ENCODE data around the gene TNFRSF18. TPM values are rescaled to one million over a fixed set of nuclear protein-coding genes. Genes with fewer than 3 reads are reported as not detected.

TNFRSF18 gene
- polyA plus RNA-seq, 1 donor (not counting 4 experiments of a cell fraction or from before 2014, with no cell fraction given) = 0.21 TPM

- Histone ChIP-seq H3K27ac (ENCODE audit: control insufficient read depth, insufficient read depth, low read length) (no peak overlapping the region), H3K79me2 (ENCODE audit: control insufficient read depth, insufficient read depth, low read length) (peaks cover 59% of the 10 kb centered on the region), H3K9me3 (ENCODE audit: control insufficient read depth, low read depth, low read length) (no peaks in the 10 kb centered on the region), H3K4me2 (ENCODE audit: control insufficient read depth, extremely low read depth, insufficient read depth, low read depth, low read length) (no peak overlapping the region), H2AFZ (ENCODE audit: control insufficient read depth, low read length) (no peak overlapping the region), H3K36me3 (ENCODE audit: control insufficient read depth in 2 of 2, extremely low read depth in 1 of 2, insufficient read depth in 2 of 2, low read length in 2 of 2) (peaks cover 27 to 44% of the 10 kb centered on the region in 2 experiments), H3K9me1 (ENCODE audit: control insufficient read depth, extremely low read depth, insufficient read depth, low read length) (no peaks in the 10 kb centered on the region), H3K27me3 (ENCODE audit: control insufficient read depth, extremely low read depth, insufficient read depth, low read length) (no peaks in the 10 kb centered on the region), H3K9ac (ENCODE audit: control insufficient read depth, extremely low read depth, insufficient read depth, low read length) (no peak overlapping the region), H3K4me3 (ENCODE audit: control insufficient read depth in 2 of 3, extremely low read depth in 1 of 3, insufficient read depth in 2 of 3, low read depth in 1 of 3, low read length in 3 of 3) (no peak overlapping the region), H4K20me1 (ENCODE audit: control insufficient read depth, extremely low read depth, insufficient read depth, low read length) (peaks cover 5% of the 10 kb centered on the region), H3K4me1 (ENCODE audit: control insufficient read depth, extremely low read depth, insufficient read depth, low read length) (peaks cover 4% of the 10 kb centered on the region)
- DNase-seq (ENCODE audit: low read depth, low spot score) = no peak
- dilution Hi-C loops (cut with MboI; ENCODE audit: extremely low pct_ligation_motif_present, low sequenced_read_pairs) = no loop called here
- no peak for TF ChIP-seq EZH2 (IDR thresholded peaks at IDR 0.05; ENCODE audit: low read length)
- TF ChIP-seq, protein P1, sequence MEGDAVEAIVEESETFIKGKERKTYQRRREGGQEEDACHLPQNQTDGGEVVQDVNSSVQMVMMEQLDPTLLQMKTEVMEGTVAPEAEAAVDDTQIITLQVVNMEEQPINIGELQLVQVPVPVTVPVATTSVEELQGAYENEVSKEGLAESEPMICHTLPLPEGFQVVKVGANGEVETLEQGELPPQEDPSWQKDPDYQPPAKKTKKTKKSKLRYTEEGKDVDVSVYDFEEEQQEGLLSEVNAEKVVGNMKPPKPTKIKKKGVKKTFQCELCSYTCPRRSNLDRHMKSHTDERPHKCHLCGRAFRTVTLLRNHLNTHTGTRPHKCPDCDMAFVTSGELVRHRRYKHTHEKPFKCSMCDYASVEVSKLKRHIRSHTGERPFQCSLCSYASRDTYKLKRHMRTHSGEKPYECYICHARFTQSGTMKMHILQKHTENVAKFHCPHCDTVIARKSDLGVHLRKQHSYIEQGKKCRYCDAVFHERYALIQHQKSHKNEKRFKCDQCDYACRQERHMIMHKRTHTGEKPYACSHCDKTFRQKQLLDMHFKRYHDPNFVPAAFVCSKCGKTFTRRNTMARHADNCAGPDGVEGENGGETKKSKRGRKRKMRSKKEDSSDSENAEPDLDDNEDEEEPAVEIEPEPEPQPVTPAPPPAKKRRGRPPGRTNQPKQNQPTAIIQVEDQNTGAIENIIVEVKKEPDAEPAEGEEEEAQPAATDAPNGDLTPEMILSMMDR (optimal IDR thresholded peaks at IDR 0.05 in 1 of 3, IDR thresholded peaks at IDR 0.05 in 1 of 3, conservative IDR thresholded peaks at IDR 0.05 in 1 of 3; ENCODE audit: extremely low read depth in 1 of 3, insufficient read depth in 2 of 3, low read length in 3 of 3) = no peak
- no peak for FAIRE-seq
Measured at GRCh38 chr1:1225238-1225845, 18.9 kb upstream of the TNFRSF18 start.

DNA sequence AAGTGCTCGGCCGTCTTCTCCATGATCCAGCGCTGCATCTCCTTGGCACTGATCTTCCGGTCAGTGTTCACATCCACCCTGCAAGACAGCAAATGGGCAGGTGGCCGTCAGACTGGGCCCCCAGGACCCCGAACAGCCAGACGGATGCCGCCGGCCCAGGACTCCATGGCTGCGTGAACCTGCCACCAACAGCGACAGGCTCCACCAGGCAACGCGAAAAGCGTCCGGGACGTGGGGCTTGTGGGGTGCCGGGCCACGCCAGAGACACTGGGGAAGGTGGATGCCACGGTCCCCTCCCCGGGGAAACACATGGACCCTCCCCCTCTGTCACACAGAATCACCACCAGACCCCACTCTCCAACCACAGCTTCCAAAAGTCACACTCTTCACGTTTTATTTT lies 17.5 kb upstream of the TNFRSF18 start:
- FAIRE-seq (no peak), DNase-seq (ENCODE audit: low read depth, low spot score) (no peak)
- dilution Hi-C loops (cut with MboI; ENCODE audit: extremely low pct_ligation_motif_present, low sequenced_read_pairs) = no loop called here
- TF ChIP-seq, protein P1 (optimal IDR thresholded peaks at IDR 0.05 in 1 of 3, IDR thresholded peaks at IDR 0.05 in 1 of 3, conservative IDR thresholded peaks at IDR 0.05 in 1 of 3; ENCODE audit: extremely low read depth in 1 of 3, insufficient read depth in 2 of 3, low read length in 3 of 3) = no peak
- no peak for TF ChIP-seq EZH2 (IDR thresholded peaks at IDR 0.05; ENCODE audit: low read length)
- no peaks in the 10 kb centered on the region for H3K9me1 ChIP-seq (ENCODE audit: control insufficient read depth, extremely low read depth, insufficient read depth, low read length)
- no peak overlapping the region for H3K9ac ChIP-seq (ENCODE audit: control insufficient read depth, extremely low read depth, insufficient read depth, low read length)
- no peaks in the 10 kb centered on the region for H3K27me3 ChIP-seq (ENCODE audit: control insufficient read depth, extremely low read depth, insufficient read depth, low read length)
- H3K4me3 ChIP-seq (ENCODE audit: control insufficient read depth in 2 of 3, extremely low read depth in 1 of 3, insufficient read depth in 2 of 3, low read depth in 1 of 3, low read length in 3 of 3) = no peak overlapping the region
- H3K4me1 ChIP-seq (ENCODE audit: control insufficient read depth, extremely low read depth, insufficient read depth, low read length) = no peaks in the 10 kb centered on the region
- peaks cover 27 to 37% of the 10 kb centered on the region in 2 experiments for H3K36me3 ChIP-seq (ENCODE audit: control insufficient read depth in 2 of 2, extremely low read depth in 1 of 2, insufficient read depth in 2 of 2, low read length in 2 of 2)
- H3K79me2 ChIP-seq (ENCODE audit: control insufficient read depth, insufficient read depth, low read length) = peaks cover 44% of the 10 kb centered on the region
- H3K4me2 ChIP-seq (ENCODE audit: control insufficient read depth, extremely low read depth, insufficient read depth, low read depth, low read length) = no peak overlapping the region
- H3K9me3 ChIP-seq (ENCODE audit: control insufficient read depth, low read depth, low read length) = no peaks in the 10 kb centered on the region
- H3K27ac ChIP-seq (ENCODE audit: control insufficient read depth, insufficient read depth, low read length) = no peak overlapping the region
- peaks cover 5% of the 10 kb centered on the region for H4K20me1 ChIP-seq (ENCODE audit: control insufficient read depth, extremely low read depth, insufficient read depth, low read length)
- no peak overlapping the region for H2AFZ ChIP-seq (ENCODE audit: control insufficient read depth, low read length)

Measured in keratinocyte (primary cell).